HUES48 (cell line): Measurements from ENCODE around the gene POU2F1.

Experiments used
- H3K27ac ChIP-seq: one replicate; pipeline ENCODE4 v1.7.0; 2013; ENCODE audit warnings: low read depth, low read length, inconsistent platforms
- H3K27me3 ChIP-seq: 2 replicates; pipeline ENCODE4 v1.6.1; 2013; ENCODE audit warnings: mild to moderate bottlenecking, low read length; ENCODE audit not compliant: control insufficient read depth, insufficient read depth
- H3K36me3 ChIP-seq: 2 replicates; pipeline ENCODE4 v1.6.1; 2013; ENCODE audit warnings: low read length; ENCODE audit not compliant: control insufficient read depth, insufficient read depth
- H3K4me1 ChIP-seq: 2 replicates; pipeline ENCODE4 v1.6.1; 2013; ENCODE audit warnings: mild to moderate bottlenecking, low read length; ENCODE audit not compliant: control insufficient read depth, insufficient read depth
- H3K4me3 ChIP-seq: 2 replicates; pipeline ENCODE4 v1.5.1; 2013; ENCODE audit warnings: mild to moderate bottlenecking, low read depth, low read length
- H3K9ac ChIP-seq: 2 replicates; pipeline ENCODE4 v1.6.1; 2013; ENCODE audit warnings: mild to moderate bottlenecking, low read depth, low read length, moderate library complexity
- H3K9me3 ChIP-seq: 2 replicates; pipeline ENCODE4 v1.6.1; 2013; ENCODE audit warnings: low read length; ENCODE audit not compliant: control insufficient read depth, insufficient read depth

POU2F1 gene

DNA sequence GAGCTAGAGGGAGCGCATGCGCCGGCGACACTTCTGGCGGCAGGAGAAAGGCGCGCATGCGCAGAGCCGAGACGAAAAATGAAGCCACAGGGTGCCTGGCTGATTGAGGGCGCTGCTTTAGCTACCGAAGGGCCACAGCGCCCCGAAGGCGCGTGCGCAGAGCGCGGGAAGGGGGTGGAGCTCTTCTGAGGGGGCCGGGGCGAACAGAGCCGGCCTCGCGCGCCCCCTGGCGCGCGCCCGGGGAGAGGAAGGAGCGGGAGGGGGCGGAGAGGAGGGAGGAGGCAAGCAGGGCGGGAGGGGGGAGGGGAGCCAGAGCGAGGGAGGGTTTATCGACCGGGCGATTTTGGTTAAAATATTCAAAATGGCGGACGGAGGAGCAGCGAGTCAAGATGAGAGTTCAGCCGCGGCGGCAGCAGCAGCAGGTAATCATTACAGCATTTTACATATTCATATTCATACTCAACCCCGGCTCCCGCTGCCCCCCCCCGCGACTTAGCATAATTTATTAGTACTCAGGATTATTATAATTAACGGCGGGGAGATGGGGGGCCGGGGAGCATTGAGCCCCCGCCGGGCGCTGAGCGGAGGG, at the start of gene POU2F1:
Gene POU2F1 (plus strand): TSS at position 350 of the 589 bp plus-strand sequence. CDS start 12 bp downstream, at position 362.
- H3K4me3 ChIP-seq = peak within 1 kb of the TSS; percentile 86
- H3K9ac ChIP-seq = peak within 1 kb of the TSS; percentile 99
- H3K27me3 ChIP-seq = no peaks in the 10 kb centered on the region
- H3K36me3 ChIP-seq = no peaks in the 10 kb centered on the region
- peaks cover 42% of the 10 kb centered on the region for H3K4me1 ChIP-seq
- no peaks in the 10 kb centered on the region for H3K9me3 ChIP-seq
- H3K27ac ChIP-seq = peak within 1 kb of the TSS; percentile 100

DNA sequence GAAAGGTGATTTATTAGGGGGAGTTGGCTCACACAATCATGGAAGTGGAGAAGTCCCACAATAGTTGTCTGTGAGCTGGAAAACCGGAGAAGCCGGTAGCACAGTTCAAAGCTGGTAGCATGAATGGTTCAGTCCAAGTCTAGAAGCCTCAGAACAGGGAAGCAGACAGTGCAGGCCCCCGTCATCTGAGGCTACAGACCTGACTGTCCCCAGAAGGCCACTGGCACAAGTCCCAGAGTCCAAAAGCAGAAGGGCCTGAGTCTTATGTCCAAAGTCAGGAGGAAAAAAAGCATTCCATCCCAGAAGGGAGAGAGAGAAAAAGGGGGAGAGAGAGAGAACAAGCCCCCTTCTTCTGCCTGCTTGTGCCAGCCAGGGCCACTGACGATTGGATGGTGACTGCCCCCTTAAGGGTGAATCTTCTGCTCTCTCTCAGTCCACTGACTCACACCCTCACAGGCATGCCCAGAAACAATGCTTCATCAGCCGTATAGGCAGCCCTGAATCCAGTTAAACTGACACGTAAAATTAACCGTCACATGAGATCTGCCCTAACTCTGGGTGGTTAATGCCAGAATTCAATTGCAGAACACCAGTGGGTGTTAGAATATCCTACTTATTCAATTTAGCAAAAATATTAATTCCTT, 49.3 kb upstream of the POU2F1 start:
- no peaks in the 10 kb centered on the region for H3K9me3 ChIP-seq
- H3K36me3 ChIP-seq = no peaks in the 10 kb centered on the region
- H3K4me3 ChIP-seq = no peak overlapping the region
- peaks cover 18% of the 10 kb centered on the region for H3K4me1 ChIP-seq
- H3K27me3 ChIP-seq = no peaks in the 10 kb centered on the region
- no peak overlapping the region for H3K27ac ChIP-seq
- H3K9ac ChIP-seq = no peak overlapping the region

DNA sequence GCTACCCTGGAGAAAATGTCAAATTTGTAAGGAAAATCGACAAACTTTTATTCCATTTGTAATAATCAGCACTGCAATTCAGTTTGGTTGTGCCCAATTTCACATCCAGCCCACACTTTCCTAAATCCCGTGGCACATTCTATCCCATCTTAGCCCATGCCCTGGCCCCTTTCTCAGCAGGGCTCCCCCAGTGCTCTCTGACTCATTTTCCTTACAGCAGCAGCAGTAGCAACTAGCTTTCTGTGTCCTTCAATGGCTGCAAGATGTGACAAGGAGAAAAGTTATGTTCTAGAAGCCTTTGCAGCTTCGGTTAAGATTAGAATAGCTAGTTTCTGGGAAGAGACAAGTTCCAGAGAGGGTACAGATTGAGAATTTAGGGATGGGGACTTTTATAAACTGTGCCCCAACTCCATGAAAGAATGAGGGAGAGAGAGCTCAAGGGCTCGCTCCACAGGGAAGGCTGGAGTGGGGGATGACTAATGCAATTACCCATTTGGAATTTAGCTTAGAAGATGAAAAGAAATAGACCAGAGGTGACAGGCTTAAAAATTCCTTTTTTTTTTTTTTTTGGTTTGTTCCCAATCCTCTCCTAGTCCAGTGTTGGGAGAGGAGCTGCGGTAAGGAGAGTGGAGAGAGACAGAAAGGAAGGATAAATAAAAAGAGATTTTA, 47.0 kb upstream of the POU2F1 start:
- Histone ChIP-seq H3K27ac (peak overlapping the region; percentile 68), H3K9me3 (no peaks in the 10 kb centered on the region), H3K4me3 (no peak overlapping the region), H3K36me3 (no peaks in the 10 kb centered on the region), H3K4me1 (peaks cover 12% of the 10 kb centered on the region), H3K9ac (no peak overlapping the region), H3K27me3 (no peaks in the 10 kb centered on the region)

DNA sequence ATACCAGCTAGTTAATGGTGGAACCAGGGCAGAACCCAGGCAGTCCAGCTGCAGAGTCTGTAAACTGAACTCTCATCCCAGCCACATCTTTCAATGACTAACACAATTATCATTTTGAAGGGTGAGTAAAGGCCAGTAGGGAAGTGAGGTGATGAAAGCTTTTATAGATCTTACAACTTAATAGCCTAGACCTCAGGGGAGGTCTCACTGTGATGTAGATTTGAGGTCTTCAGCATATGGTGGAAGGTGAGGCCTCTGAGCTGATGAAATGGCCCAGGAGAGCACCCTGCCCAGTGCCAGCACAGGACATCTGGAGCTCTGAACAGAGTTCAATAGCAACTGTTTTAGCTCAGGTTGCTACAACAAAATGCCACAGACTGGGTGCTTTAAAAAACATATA, 44.8 kb upstream of the POU2F1 start:
- no peak overlapping the region for H3K4me3 ChIP-seq
- H3K9ac ChIP-seq = no peak overlapping the region

DNA sequence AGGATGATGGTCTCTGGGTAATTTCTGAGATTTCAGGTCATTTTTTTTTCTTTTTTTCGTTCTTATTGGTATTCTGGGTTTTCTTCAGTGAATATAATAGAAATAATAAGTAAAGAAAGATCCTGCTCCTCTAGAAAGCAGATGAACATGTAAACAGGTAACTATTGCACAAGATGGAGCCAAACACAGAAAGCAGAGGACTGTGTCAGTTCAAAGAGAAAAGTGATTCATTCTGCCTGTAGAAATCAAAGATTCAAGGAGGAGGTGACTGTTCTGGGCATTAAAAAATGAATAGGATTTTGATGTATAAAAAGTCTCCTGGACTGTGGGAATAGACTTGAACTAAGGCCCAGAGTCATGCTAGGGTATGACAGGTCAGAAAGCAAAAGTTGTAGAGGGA, 41.9 kb upstream of the POU2F1 start:
- no peak overlapping the region for H3K9ac ChIP-seq
- H3K27ac ChIP-seq = no peak overlapping the region
- no peaks in the 10 kb centered on the region for H3K36me3 ChIP-seq
- no peaks in the 10 kb centered on the region for H3K27me3 ChIP-seq
- peaks cover 6% of the 10 kb centered on the region for H3K4me1 ChIP-seq
- H3K9me3 ChIP-seq = no peaks in the 10 kb centered on the region
- H3K4me3 ChIP-seq = no peak overlapping the region

More for the DNA sequence above, 44.8 kb upstream of the POU2F1 start:
- H3K36me3 ChIP-seq = no peaks in the 10 kb centered on the region
- H3K27ac ChIP-seq = no peak overlapping the region
- H3K27me3 ChIP-seq = no peaks in the 10 kb centered on the region
- H3K9me3 ChIP-seq = no peaks in the 10 kb centered on the region
- H3K4me1 ChIP-seq = peaks cover 12% of the 10 kb centered on the region

DNA sequence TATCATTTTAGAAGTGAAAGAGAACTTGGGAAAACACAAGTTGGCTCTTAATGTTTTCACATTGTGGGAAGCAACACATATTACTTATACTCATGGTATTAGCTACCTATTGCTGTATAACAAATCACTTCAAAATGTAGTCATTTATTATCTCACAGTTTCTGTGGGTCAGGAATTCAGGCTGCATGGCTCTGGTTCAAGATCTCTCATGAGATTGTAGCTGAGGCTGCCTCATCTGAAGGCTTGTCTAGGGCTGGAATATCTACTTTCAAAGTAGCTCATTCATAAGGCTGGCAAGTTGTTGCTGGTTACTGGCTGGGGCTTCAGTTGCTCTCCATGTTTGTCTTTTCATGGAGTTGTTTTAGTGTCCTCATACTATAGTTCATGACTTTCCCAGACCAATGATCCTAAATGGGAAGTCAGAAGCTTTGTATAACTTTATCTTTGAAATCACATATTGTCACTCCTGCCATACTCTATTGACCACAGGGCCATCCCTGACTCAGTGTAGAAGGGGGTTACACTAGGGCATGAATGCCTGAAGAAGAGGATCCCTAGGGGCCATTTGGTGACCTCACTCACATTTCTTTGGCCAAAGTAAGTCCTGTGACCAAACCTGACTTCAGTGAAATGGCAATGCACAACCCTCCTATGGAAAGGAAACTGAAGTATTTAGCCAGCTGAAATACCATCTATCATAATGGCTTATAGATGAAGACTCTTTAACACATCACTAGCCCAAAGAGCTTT, 37.9 kb upstream of the POU2F1 start:
- no peaks in the 10 kb centered on the region for H3K27me3 ChIP-seq
- no peak overlapping the region for H3K9ac ChIP-seq
- H3K36me3 ChIP-seq = no peaks in the 10 kb centered on the region
- H3K27ac ChIP-seq = no peak overlapping the region
- no peak overlapping the region for H3K4me3 ChIP-seq
- H3K9me3 ChIP-seq = no peaks in the 10 kb centered on the region
- no peaks in the 10 kb centered on the region for H3K4me1 ChIP-seq

DNA sequence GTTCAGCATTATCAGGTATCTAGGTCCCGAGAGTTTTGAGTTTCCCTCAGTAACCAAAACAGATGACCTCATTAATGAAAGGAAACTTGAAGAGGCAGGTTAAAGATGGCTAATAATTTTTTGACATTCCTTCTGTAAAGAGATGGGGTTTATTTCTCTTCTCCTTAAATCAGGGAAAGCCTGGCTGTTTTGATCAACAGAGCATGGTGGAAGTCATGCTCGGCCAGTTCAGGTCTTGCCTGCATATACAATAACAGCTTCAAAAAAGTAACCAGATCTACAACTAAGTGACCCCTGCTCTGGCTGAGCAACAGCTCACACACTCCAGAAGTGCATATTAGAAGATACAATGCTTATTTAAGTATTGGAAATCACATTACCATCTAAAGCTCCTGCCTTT, 36.6 kb upstream of the POU2F1 start:
- Histone ChIP-seq H3K27me3 (no peaks in the 10 kb centered on the region), H3K9me3 (no peaks in the 10 kb centered on the region), H3K27ac (no peak overlapping the region), H3K4me3 (no peak overlapping the region), H3K36me3 (no peaks in the 10 kb centered on the region), H3K4me1 (no peaks in the 10 kb centered on the region), H3K9ac (no peak overlapping the region)

DNA sequence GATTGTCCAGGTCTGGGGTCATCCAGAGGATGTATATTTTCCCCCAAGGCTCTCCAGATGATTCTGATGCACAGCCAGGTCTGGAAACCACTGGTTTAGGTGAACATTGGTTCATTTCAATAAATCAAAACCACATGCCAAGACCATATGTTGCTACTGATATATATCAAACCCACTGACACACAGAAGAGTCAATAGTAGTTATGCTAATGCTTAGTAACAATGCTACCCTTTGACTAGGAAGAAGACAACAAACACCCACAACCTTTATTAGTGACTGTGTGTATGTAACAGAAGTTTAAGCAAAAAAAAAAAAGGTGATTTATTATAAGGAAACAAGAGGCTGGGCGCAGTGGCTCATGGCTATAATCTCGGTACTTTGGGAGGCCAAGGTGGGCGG, 35.6 kb upstream of the POU2F1 start:
- H3K27me3 ChIP-seq = no peaks in the 10 kb centered on the region

DNA sequence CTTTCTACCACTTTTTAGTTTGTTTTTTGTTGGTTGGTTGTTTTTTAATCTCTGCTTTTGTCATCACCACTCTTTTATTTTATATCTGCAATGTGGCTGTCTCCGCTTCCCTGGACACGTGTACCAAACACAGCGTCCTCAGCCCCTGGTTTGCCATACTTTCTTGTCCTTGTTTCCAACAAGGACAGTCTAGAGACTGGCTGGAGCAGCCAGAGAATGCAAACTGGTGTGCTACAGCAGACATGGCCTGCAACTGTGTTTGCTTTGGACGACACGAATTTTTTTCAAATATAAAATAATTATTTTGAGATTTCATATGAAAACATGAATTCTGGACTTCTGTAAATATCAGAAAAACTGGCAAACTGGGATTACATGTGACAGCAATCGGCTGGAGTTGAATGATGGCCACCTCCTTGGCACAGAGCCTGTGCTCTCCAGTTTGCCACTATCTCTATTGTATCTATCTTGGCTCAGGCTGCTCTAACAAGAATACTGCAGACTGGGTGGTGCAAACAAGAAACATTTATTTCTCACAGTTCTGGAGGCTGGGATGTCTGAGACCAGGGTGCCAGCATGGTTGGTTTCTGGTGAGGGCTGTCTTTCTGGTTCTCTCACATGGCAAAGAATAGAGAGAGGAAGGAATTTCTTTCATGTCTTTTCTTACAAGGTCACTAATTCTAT, 34.6 kb upstream of the POU2F1 start:
- Histone ChIP-seq H3K4me3 (no peak overlapping the region), H3K27me3 (no peaks in the 10 kb centered on the region), H3K4me1 (no peaks in the 10 kb centered on the region), H3K27ac (no peak overlapping the region), H3K36me3 (no peaks in the 10 kb centered on the region), H3K9me3 (no peaks in the 10 kb centered on the region), H3K9ac (no peak overlapping the region)

More for the DNA sequence above, 35.6 kb upstream of the POU2F1 start:
- Histone ChIP-seq H3K4me1 (no peaks in the 10 kb centered on the region), H3K9ac (no peak overlapping the region), H3K36me3 (no peaks in the 10 kb centered on the region), H3K4me3 (no peak overlapping the region), H3K27ac (no peak overlapping the region), H3K9me3 (no peaks in the 10 kb centered on the region)

DNA sequence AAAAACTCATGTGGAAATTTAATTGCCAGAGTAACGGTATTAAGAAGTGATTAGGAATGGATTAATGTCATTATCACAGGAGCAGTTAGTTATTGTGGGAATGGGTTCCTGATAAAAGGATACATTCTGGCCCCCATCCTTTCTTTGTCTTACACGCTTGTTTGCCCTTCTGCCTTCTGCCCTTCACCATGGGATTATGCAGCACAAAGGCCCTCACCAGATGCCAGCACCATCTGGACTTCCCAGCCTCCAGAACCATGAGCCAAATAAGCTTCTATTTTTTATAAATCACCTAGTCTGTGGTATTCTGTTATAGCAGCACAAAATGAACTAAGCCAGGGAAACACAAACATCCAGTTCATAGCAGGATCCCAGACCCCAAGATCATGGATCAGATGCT, 33.9 kb upstream of the POU2F1 start:
- Histone ChIP-seq H3K4me1 (no peaks in the 10 kb centered on the region), H3K36me3 (no peaks in the 10 kb centered on the region), H3K4me3 (no peak overlapping the region), H3K9me3 (no peaks in the 10 kb centered on the region), H3K27me3 (no peaks in the 10 kb centered on the region), H3K9ac (no peak overlapping the region), H3K27ac (no peak overlapping the region)
